Thoracic aorta (tissue), 2 donors: ENCODE measurements around the gene PSMD2. TPM values are rescaled to one million over a fixed set of nuclear protein-coding genes. Genes with fewer than 3 reads are reported as not detected.

Experiments
- ATAC-seq: fragments of 150-250 bp; one replicate; pipeline ENCODE4 v1.8.0; 2017; ENCODE audit warnings: low read depth; ENCODE audit not compliant: insufficient number of reproducible peaks, low FRiP score
- DNase-seq: peaks from one replicate; pipeline ENCODE4 v3.0.0-alpha.2; 2020; ENCODE audit warnings: low spot score
- H3K27ac ChIP-seq, 2 donors: fragments of 200-600 bp; sonication (generic); 1 replicate in 1 of 2; 2 replicates in 1 of 2; pipeline ENCODE4 v1.5.1; 2016; ENCODE audit warnings: mild to moderate bottlenecking in 2 of 2, moderate library complexity in 2 of 2
- H3K27me3 ChIP-seq: fragments of 200-600 bp; sonication (generic); replicated peaks from 2 replicates; pipeline ENCODE4 v1.6.0; 2016; ENCODE audit warnings: mild to moderate bottlenecking; ENCODE audit not compliant: insufficient read depth
- H3K36me3 ChIP-seq: fragments of 200-600 bp; sonication (generic); one replicate; pipeline ENCODE4 v1.5.1; 2016
- H3K4me1 ChIP-seq, 2 donors: fragments of 200-600 bp; sonication (generic); 1 replicate in 1 of 2; 2 replicates in 1 of 2; pipeline versions ENCODE4 v1.5.1 to v1.6.0; 2016; ENCODE audit warnings: low read depth in 2 of 2, mild to moderate bottlenecking in 1 of 2; ENCODE audit not compliant: control insufficient read depth in 1 of 2
- H3K4me3 ChIP-seq: fragments of 200-600 bp; sonication (generic); 2 replicates; pipeline ENCODE4 v1.5.1; 2016; ENCODE audit warnings: mild to moderate bottlenecking
- H3K9me3 ChIP-seq: fragments of 200-600 bp; sonication (generic); 2 replicates; pipeline ENCODE4 v1.5.1; 2016
- total RNA-seq, 2 donors: library from RNA; depleted of rRNA; stranded (reverse); fragments of >200 nt; gene quantifications; one replicate each; pipeline versions ENCODE4 v1.1.0 to v1.2.3, GENCODE V29; 2016
- TF ChIP-seq, protein P1 (sequence below): fragments of 200-600 bp; sonication (generic); IDR thresholded peaks from one replicate; pipeline ENCODE4 v1.5.1; 2019; ENCODE audit warnings: antibody characterized with exemption

The PSMD2 gene
- total RNA-seq, 2 donors from 2014 or later, result 160 to 213 TPM

DNA sequence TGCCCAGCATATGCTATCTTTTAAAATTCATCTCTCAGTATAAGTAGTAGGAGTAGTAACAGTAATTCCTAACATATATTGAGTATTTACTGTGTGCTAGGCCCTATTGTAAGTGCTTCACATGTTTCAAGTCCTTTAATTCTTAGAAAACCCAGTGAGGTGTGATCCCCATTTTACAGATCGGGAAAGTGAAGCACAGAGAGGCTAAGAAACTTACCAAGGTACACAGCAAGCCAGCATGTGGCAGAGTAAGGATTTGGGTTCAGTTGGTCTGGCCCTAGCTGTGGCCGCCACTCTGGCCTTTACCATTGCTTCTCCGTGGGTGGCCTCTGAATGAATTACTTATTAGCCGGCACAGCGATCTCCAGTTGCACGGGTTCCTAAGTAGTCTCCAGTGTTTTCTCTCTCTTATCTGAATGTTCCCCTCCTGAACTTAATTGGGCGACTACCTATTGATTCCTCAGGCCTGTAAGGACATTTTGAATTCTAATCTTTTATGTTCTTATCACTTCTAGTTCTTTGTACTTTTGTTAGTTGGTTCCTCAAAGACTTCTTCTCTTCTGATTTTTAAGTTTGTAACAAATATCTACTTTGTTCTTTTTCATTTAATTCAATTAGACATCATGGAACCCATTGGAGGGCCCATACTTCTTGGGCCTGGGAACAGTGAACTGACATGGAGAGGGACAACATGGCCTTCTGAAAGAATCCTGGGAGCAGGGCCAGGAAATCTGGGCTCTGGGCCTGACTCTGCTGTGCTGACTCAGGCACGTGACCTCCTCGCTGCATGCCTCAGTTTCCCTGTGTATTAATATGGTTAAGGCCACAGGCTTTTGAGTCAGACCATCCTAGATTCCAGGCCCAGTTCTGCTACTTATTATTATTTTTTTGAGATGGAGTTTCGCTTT is 50.8 kb downstream of the PSMD2 start:
- Histone ChIP-seq H3K9me3 (no peaks in the 10 kb centered on the region), H3K27me3 (no peaks in the 10 kb centered on the region), H3K27ac (no peak overlapping the region), H3K4me3 (no peak overlapping the region), H3K36me3 (peaks cover 2% of the 10 kb centered on the region), H3K4me1 (no peaks in the 10 kb centered on the region)
- TF ChIP-seq, protein P1, sequence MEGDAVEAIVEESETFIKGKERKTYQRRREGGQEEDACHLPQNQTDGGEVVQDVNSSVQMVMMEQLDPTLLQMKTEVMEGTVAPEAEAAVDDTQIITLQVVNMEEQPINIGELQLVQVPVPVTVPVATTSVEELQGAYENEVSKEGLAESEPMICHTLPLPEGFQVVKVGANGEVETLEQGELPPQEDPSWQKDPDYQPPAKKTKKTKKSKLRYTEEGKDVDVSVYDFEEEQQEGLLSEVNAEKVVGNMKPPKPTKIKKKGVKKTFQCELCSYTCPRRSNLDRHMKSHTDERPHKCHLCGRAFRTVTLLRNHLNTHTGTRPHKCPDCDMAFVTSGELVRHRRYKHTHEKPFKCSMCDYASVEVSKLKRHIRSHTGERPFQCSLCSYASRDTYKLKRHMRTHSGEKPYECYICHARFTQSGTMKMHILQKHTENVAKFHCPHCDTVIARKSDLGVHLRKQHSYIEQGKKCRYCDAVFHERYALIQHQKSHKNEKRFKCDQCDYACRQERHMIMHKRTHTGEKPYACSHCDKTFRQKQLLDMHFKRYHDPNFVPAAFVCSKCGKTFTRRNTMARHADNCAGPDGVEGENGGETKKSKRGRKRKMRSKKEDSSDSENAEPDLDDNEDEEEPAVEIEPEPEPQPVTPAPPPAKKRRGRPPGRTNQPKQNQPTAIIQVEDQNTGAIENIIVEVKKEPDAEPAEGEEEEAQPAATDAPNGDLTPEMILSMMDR, result no peak
- ATAC-seq (no peak), DNase-seq (no peak)

DNA sequence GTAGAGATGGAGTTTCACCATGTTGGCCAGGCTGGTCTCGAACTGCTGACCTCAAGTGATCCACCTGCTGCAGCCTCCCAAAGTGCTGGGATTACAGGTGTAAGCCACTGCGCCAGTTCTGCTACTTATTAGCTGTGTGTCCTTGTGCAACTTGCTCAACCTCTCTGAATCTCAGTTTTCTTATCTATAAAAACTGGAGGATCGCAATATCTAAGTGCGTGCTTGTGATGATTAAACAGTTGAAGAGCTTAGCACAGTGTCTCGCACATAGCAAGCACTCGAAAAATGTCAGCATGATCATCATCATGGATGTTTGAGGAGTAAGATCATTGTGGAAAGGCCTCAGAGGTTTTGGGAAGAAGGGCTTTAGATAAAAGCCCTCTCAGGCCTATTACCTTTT is 51.6 kb downstream of the PSMD2 start:
- Histone ChIP-seq H3K27me3 (no peaks in the 10 kb centered on the region), H3K4me3 (no peak overlapping the region), H3K27ac (no peak overlapping the region), H3K4me1 (no peaks in the 10 kb centered on the region), H3K9me3 (no peaks in the 10 kb centered on the region), H3K36me3 (no peaks in the 10 kb centered on the region)
- DNase-seq (no peak), ATAC-seq (no peak)
- TF ChIP-seq, protein P1, result no peak

DNA sequence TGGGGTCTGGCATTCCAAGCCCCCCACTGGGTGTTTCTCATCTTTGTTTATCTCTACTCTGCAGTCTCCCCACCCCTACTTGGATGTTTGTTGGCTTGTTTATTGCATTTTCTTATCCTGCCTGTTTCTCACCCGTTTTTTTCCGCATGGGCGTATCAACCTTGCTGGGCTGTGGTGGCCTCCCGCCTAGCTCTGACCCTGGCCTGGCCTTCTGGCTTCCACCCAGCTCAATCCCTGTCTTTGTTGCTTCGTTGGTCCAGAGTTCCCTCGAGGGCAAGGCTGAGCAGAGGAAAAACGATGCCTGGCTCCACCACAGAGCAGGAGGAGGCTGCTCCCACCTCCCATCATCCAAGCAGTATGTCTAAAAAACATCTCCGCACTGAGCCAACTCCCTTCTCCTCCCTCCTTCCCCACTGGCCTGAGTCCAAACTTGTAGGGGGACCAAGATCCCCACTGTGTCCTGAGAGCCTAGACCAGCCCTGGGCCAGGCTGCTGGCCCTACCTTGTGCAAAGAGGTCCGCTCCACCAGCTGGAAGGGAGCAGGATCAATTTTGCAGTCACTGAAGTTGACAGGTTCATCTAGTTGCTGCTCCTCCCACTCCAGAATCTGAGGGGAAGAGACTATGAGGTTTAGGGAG is 52.6 kb downstream of the PSMD2 start:
- Histone ChIP-seq H3K4me1 (no peaks in the 10 kb centered on the region), H3K27ac (no peak overlapping the region), H3K36me3 (no peaks in the 10 kb centered on the region), H3K27me3 (no peaks in the 10 kb centered on the region), H3K4me3 (no peak overlapping the region), H3K9me3 (no peaks in the 10 kb centered on the region)
- DNase-seq (no peak), ATAC-seq (no peak)
- TF ChIP-seq, protein P1, result no peak

DNA sequence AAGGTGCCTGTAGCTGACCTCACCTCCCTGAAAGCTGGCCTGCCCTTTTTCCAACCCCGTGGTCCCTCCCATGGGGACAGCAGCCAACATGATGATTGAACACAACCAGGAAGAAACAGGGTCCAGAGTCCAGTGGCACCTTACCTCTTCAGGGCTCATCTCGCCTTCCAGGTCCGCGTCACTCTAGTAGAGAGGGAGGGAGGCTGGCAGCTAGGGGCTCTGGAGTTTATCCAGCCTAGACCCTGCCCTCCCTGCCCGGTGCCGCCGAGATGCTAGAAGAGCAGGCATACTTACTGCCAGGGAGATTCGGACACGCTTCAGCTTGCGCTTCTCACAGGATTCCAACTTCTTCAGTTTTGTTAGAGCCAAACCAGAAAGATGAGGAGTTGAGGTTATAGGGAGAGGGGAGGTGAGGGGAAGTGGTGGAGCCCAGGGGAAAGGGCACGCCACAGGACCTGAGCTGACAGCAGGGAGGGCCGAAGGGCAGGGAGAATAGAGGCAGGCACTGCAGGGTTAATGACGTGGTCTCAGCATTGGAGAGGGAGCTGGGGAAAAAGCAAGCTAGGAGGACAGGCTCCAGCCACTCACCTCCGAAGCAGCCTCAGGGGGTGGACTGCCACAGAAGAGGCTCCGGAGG is 53.2 kb downstream of the PSMD2 start:
- DNase-seq, result no peak
- Histone ChIP-seq H3K4me3 (no peak overlapping the region), H3K36me3 (peaks cover 4% of the 10 kb centered on the region), H3K27ac (no peak overlapping the region), H3K27me3 (no peaks in the 10 kb centered on the region), H3K9me3 (no peaks in the 10 kb centered on the region), H3K4me1 (no peaks in the 10 kb centered on the region)
- ATAC-seq, result no peak
- TF ChIP-seq, protein P1, result no peak

DNA sequence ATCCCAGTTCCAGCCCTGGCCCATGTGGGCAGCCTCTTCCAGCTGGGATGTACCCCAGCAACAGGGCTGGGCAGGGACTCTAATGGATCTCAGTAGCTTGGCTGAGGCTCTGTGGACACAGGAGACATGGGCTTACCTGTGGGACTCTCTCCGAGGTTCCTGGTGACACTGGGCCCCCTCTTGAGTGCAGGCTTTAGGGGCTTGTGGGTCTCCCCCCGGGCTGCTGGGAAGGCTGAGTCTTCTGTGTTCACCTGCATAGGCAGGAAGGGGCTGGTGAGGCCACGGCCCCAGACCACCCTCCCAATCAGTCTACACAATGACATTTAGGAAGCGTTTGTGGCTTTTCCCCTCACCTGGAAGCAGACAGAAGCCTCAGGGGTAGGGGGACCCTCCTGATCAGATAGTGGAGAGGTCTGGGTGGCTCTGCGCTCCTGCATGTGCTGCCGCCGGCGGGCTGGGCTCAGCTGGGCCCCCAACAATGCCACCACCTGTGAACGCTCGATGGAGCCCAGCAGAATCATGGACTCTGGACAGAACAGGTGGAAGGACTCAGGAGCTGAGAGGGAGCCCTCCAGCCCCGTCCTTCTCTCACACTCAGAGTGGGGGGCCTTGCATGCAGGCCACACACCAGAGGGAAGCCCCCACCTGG is 54.0 kb downstream of the PSMD2 start:
- Histone ChIP-seq H3K27me3 (no peaks in the 10 kb centered on the region), H3K9me3 (no peaks in the 10 kb centered on the region), H3K27ac (no peak overlapping the region), H3K4me3 (no peak overlapping the region), H3K4me1 (no peaks in the 10 kb centered on the region), H3K36me3 (peaks cover 11% of the 10 kb centered on the region)
- TF ChIP-seq, protein P1, result no peak
- ATAC-seq (no peak), DNase-seq (no peak)
